Neural cell (in vitro differentiated cells): Measurements from ENCODE around the gene ZNF407. TPM values are rescaled to one million over a fixed set of nuclear protein-coding genes. Genes with fewer than 3 reads are reported as not detected.

Source experiments
- H2AFZ ChIP-seq: fragments of 200-600, 300-800 bp; sonication (generic), shearing (Covaris generic); 2 replicates; pipeline ENCODE4 v1.6.0; 2014; ENCODE audit warnings: low read depth, mild to moderate bottlenecking, antibody characterized with exemption, low read length, moderate library complexity
- H3F3A ChIP-seq: fragments of 200-600 bp; shearing (Covaris generic); 2 replicates; pipeline ENCODE4 v1.6.1; 2016; ENCODE audit warnings: mild to moderate bottlenecking, moderate library complexity, mixed read lengths, antibody characterized with exemption, low read length; ENCODE audit not compliant: insufficient read depth, poor library complexity, severe bottlenecking
- H3K27ac ChIP-seq: fragments of 200-600, 300-800 bp; sonication (generic), shearing (Covaris generic); 2 replicates; pipeline ENCODE4 v1.5.1; 2014; ENCODE audit warnings: mild to moderate bottlenecking, low read length, moderate library complexity
- H3K27me3 ChIP-seq: fragments of 300-800, 200-600 bp; sonication (generic), shearing (Covaris generic); 2 replicates; pipeline ENCODE4 v1.6.0; 2014; ENCODE audit warnings: mild to moderate bottlenecking, low read depth, low read length, moderate library complexity; ENCODE audit not compliant: insufficient read depth
- H3K36me3 ChIP-seq: fragments of 300-800, 200-600 bp; sonication (generic), shearing (Covaris generic); 2 replicates; pipeline ENCODE4 v1.5.1; 2014; ENCODE audit warnings: mild to moderate bottlenecking, antibody characterized with exemption, low read length, moderate library complexity; ENCODE audit not compliant: insufficient read depth
- H3K4me2 ChIP-seq: fragments of 300-800, 200-600 bp; sonication (generic), shearing (Covaris generic); 2 replicates; pipeline ENCODE4 v1.6.0; 2014; ENCODE audit warnings: mild to moderate bottlenecking, low read length
- H3K4me3 ChIP-seq: fragments of 300-800, 200-600 bp; sonication (generic), shearing (Covaris generic); 2 replicates; pipeline ENCODE4 v1.5.1; 2014; ENCODE audit warnings: mild to moderate bottlenecking, low read length, moderate library complexity
- H3K79me2 ChIP-seq: fragments of 200-600 bp; shearing (Covaris generic); replicated peaks from 2 replicates; pipeline ENCODE4 v1.6.0; 2014; ENCODE audit warnings: mild to moderate bottlenecking, low read length, moderate library complexity; ENCODE audit not compliant: insufficient read depth
- H3K9ac ChIP-seq: fragments of 300-800, 200-600 bp; sonication (generic), shearing (Covaris generic); 2 replicates; pipeline ENCODE4 v1.6.1; 2016; ENCODE audit warnings: mild to moderate bottlenecking, low read length, mixed read lengths
- H3K9me2 ChIP-seq: fragments of 200-600 bp; shearing (Covaris generic); 2 replicates; pipeline ENCODE4 v1.6.1; 2016; ENCODE audit warnings: mild to moderate bottlenecking, low read length, mixed read lengths; ENCODE audit not compliant: insufficient read depth
- H3K9me3 ChIP-seq: fragments of 200-600, 300-800 bp; sonication (generic), shearing (Covaris generic); 2 replicates; pipeline ENCODE4 v1.6.1; 2016; ENCODE audit warnings: mild to moderate bottlenecking, mixed run types, low read length, moderate library complexity, mixed read lengths
- H4K20me1 ChIP-seq: fragments of 200-600 bp; shearing (Covaris generic); 2 replicates; pipeline ENCODE4 v1.6.1; 2016; ENCODE audit warnings: mild to moderate bottlenecking, mixed run types; ENCODE audit not compliant: insufficient read depth
- CTCF ChIP-seq: fragments of 450-650 bp; IDR thresholded peaks from 2 replicates; pipeline ENCODE4 v1.5.1; 2014; ENCODE audit warnings: antibody characterized with exemption, mild to moderate bottlenecking, moderate library complexity; ENCODE audit not compliant: poor library complexity, severe bottlenecking
- EP300 ChIP-seq: fragments of 450-650 bp; conservative IDR thresholded peaks from 2 replicates; pipeline ENCODE4 v1.6.1; 2014; ENCODE audit warnings: antibody characterized with exemption, mild to moderate bottlenecking, moderate library complexity; ENCODE audit not compliant: poor library complexity, severe bottlenecking
- EZH2 ChIP-seq: fragments of 200-600, 300-800 bp; shearing (Covaris generic), sonication (generic); IDR thresholded peaks from 2 replicates; pipeline ENCODE4 v1.6.1; 2014; ENCODE audit warnings: antibody characterized with exemption, low read length, borderline replicate concordance, mild to moderate bottlenecking; ENCODE audit not compliant: insufficient read depth, poor library complexity, severe bottlenecking
- MXI1 ChIP-seq: fragments of 450-650 bp; conservative IDR thresholded peaks from 2 replicates; pipeline ENCODE4 v1.6.1; 2014; ENCODE audit warnings: antibody characterized with exemption, mild to moderate bottlenecking; ENCODE audit not compliant: poor library complexity, severe bottlenecking
- POLR2AphosphoS5 ChIP-seq: IDR thresholded peaks from 2 replicates; pipeline ENCODE4 v1.6.1; 2012
- RAD21 ChIP-seq: fragments of 450-650 bp; conservative IDR thresholded peaks from 2 replicates; pipeline ENCODE4 v1.6.1; 2014; ENCODE audit warnings: antibody characterized with exemption, mild to moderate bottlenecking, moderate library complexity
- REST ChIP-seq: IDR thresholded peaks from 2 replicates; pipeline ENCODE4 v1.6.1; 2012; ENCODE audit warnings: borderline replicate concordance
- SMC3 ChIP-seq: fragments of 450-650 bp; conservative IDR thresholded peaks from 2 replicates; pipeline ENCODE4 v1.6.1; 2014; ENCODE audit warnings: antibody characterized with exemption, mild to moderate bottlenecking, moderate library complexity; ENCODE audit not compliant: poor library complexity
- TAF1 ChIP-seq: IDR thresholded peaks from 2 replicates; pipeline ENCODE4 v1.6.1; 2012; ENCODE audit warnings: low read depth
- polyA plus RNA-seq: library from polyadenylated mRNA; depleted of rRNA; stranded (reverse); fragments of >200 nt; gene quantifications from 2 replicates; pipeline ENCODE4 v1.2.3, GENCODE V29; 2014

The ZNF407 gene
- polyA plus RNA-seq, 1 donor from 2014 or later: 2.9 TPM

- no peak overlapping the region for H3K4me2 ChIP-seq
- no peaks in the 10 kb centered on the region for H3K9me3 ChIP-seq
- no peaks in the 10 kb centered on the region for H3K79me2 ChIP-seq
- no peaks in the 10 kb centered on the region for H3K36me3 ChIP-seq
- no peaks in the 10 kb centered on the region for H4K20me1 ChIP-seq
- H3K27ac ChIP-seq: no peak overlapping the region
- no peak for TF ChIP-seq CTCF
- no peak for TF ChIP-seq EP300
- no peak for TF ChIP-seq EZH2
- TF ChIP-seq SMC3: no peak
- no peak for TF ChIP-seq TAF1
- no peak for TF ChIP-seq RAD21
- TF ChIP-seq REST: no peak
- no peak for TF ChIP-seq MXI1
- TF ChIP-seq POLR2AphosphoS5: no peak
- H3K9ac ChIP-seq: no peak overlapping the region
- H2AFZ ChIP-seq: no peak overlapping the region
- no peaks in the 10 kb centered on the region for H3F3A ChIP-seq
- H3K4me3 ChIP-seq: no peak overlapping the region
- no peaks in the 10 kb centered on the region for H3K27me3 ChIP-seq
- H3K9me2 ChIP-seq: no peaks in the 10 kb centered on the region
Measured at GRCh38 chr18:74990563-74991081, 393.0 kb downstream of the ZNF407 start.

GRCh38 chr18:74994502-74995418 lies 397.1 kb downstream of the ZNF407 start:
- H4K20me1 ChIP-seq: no peaks in the 10 kb centered on the region
- no peaks in the 10 kb centered on the region for H3K36me3 ChIP-seq
- no peak overlapping the region for H2AFZ ChIP-seq
- H3K27ac ChIP-seq: no peak overlapping the region
- no peak overlapping the region for H3K9ac ChIP-seq
- no peaks in the 10 kb centered on the region for H3K27me3 ChIP-seq
- TF ChIP-seq MXI1 (no peak), REST (no peak), RAD21 (no peak), SMC3 (no peak), POLR2AphosphoS5 (no peak), EZH2 (no peak), EP300 (no peak), TAF1 (no peak), CTCF (no peak)
- H3K9me3 ChIP-seq: no peaks in the 10 kb centered on the region
- no peak overlapping the region for H3K4me3 ChIP-seq
- H3F3A ChIP-seq: no peaks in the 10 kb centered on the region
- no peaks in the 10 kb centered on the region for H3K9me2 ChIP-seq
- H3K4me2 ChIP-seq: no peak overlapping the region
- H3K79me2 ChIP-seq: no peaks in the 10 kb centered on the region
